CD4-positive, alpha-beta T cell treated with Interleukin-2 at 100 ng/mL for 4 hours (primary cell): ENCODE measurements around the gene FOXK1.
"Not testable (repeated sequence)": the region's sequence is repeated elsewhere in the genome, so short reads cannot be mapped to it uniquely, and the experiment has no call there.

Source experiments
- DNase-seq: peaks from one replicate; pipeline ENCODE4 v3.0.0-alpha.2; 2020; ENCODE audit warnings: low spot score

The FOXK1 gene

DNA sequence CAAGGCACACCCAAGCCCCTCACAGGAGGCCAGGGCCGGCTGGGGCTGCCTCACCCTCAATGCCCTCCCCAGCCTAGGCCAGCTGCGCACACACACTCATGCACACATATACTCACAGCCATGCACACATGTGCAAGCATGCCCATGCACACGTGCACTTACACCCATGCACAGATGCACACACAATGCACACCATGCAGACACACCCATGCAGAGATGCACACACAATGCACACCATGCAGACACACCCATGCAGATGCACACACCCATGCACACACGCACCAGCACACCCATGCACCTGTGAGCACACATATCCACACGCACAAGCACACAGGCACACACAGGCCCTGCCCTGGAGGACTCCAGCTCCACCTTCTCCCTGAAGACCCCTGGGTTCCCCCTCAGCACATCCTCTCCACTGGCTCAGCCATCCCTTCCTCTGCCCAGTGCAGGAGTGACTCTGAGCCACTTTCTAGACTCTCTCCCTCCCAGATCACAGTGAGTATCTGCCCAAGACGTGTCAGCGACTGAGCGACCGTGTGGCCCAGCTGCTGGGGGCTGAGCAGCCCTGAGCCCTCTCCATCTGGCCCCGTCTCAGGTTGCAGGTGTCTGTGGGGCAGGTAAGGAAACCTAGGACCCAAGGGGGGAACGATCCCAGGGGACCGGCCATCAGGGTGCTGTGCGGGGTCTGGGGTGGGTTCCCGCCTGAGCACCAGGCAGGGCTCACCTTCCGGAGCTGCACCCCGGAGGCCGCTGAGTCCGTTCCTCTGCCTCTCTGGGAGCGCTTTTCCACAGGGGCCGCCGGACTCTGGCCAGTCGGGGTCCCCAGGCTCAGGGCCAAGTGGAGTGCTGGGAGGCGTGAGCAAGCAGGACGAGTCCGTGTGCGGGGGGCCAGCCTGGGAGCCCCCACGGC lies 119.1 kb downstream of the FOXK1 start:
- no peak for DNase-seq

DNA sequence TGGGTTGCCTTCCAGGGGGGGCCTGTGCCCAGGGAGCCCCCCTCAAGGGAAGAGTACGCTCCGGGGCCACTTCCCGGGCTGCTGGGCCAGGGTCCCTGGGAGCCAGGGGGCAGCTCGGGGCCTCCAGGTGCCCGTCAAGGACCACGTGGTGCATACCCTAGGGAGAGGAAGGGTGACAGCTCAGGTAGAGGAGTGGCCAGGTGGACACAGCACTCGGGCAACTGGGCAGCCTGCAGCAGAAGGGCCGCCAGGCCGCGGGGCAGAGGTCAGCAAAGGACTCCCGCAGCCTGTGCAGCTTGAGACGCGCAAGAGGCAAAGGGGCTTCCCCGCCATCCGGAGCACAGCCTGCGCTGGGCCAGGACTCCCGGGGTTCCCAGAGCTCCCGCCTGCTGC lies 119.7 kb downstream of the FOXK1 start:
- no peak for DNase-seq

DNA sequence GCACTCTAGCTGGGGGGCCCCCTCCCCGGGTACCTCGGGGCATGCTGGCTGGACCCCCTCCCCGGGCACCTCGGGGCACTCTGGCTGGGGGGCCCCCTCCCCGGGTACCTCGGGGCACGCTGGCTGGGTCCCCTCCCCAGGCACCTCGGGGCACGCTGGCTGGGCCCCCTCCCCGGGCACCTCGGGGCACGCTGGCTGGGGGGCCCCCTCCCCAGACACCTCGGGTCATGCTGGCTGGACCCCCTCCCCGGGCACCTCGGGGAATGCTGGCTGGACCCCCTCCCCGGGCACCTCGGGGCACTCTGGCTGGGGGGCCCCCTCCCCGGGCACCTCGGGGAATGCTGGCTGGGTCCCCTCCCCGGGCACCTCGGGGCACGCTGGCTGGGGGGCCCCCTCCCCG lies 120.5 kb downstream of the FOXK1 start:
- DNase-seq, result not testable (repeated sequence)

DNA sequence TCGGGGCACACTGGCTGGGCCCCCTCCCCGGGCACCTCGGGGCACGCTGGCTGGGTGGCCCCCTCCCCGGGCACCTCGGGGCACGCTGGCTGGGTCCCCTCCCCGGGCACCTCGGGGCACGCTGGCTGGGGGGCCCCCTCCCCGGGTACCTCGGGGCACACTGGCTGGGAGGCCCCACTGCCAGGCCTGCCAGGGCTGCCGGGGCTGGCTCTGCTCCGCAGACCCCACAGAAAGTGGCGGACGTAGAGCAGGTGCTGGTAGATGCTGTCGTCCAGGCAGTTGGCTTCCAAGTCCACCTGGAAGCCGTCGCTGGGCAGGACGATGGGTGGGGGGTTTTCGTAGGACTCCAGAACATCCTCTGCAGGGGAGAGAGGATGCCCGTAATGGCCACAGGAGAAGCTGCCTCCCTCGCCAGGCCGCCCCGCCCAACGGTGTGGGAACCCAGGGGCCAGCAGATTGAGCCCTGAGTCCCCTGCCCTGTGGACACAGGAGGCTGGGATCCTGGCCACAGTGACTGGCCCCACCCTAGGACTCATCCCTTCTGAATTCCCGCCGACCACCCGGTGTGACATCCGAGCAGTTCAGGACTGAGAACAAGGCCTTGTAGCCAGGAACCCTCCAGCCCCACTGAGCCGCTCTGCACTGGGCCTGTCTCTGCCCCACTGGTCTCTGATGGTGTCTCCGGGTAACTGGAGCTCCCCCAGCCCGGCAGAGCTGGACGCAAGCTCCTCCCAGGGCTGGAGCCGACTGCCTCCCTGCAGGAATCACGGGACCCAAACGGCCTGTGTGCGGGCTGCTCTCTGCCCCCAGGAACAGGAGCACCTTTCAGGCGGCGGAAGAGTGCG lies 121.5 kb downstream of the FOXK1 start:
- DNase-seq, result no peak

DNA sequence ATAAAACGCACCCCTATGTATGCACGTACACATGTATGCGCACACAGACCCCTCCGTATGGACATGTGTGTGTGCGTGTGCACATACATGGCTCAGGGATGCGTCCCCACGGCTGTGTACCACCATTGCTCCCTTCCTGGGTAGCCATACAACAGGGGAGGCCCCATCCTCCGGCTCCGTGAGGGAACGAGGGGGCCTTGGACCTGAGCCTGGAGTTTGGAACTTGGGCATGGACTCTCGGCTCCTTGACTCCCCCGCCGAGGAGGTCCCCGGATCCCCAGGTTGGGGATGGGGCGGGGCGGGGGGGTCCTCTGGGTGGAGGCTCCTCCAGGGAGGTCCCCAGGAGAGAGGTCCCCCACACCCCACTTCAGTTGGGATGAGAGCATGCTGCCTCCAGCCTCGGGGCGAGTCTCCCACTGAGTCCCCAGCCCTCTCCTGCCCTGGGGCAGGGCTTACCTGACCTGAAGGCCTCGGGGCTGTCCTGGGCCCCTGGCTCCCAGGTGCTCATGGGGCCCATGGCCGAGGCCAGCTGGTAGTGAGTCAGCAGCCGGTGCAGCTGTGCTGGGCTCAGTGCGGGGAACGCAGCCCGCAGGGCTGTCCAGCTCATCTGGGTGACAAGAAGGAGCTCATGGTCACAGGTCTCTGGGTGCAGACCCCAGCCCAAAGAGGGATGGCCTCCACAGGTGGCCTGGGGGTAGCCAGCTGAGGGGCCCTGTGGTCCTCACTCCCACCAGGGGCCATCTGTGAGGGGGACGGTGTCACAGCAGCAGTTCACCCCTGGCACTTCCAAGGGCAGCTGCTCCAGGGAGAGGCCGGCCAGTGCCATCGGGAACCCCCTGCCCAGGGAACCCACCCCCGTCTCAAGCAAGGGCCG lies 123.3 kb downstream of the FOXK1 start:
- DNase-seq, result no peak

DNA sequence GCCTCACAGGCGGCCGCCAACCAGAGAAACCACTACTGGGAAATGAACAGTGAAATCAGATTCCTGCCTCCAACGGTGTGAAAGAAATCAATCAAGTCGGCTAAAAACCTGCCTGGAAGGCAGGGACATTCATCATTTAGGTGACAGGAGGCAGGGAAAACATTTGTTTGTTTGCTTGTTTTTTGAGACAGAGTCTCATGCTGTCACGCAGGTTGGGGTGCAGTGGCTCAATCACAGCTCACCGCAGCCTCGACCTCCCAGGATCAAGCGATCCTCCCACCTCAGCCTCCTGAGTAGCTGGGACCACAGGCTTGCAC lies 123.8 kb downstream of the FOXK1 start:
- DNase-seq, result no peak

DNA sequence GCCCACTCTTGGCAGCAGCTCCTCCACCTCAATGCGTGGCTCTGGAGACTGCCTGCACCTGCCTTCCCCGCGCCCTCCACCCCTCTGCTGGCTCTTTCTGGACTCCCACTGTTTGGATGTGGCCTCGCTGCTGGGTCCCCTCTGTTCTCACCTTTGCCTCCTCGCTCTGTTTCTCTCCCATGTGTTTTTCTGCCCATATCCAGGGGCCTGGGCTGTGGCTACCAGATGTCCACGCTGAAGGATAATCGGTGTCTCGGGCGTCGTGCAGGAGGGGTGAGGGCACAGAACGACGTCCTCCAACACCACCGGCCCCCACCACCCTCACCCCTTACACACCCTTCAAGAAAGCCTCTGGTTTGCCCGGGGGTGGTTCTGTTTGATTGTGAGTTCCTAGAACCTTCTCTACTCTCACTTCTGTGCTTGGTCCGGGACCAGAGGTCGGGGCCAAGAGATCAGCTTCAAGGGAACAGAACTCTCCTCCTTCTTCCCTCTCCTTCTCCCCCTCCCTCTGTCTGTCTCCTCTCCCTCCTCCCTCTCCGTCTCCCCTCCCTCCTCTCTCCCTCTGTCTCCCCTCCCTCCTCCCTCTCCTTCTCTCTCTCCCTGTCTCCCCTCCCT lies 125.0 kb downstream of the FOXK1 start:
- no peak for DNase-seq

DNA sequence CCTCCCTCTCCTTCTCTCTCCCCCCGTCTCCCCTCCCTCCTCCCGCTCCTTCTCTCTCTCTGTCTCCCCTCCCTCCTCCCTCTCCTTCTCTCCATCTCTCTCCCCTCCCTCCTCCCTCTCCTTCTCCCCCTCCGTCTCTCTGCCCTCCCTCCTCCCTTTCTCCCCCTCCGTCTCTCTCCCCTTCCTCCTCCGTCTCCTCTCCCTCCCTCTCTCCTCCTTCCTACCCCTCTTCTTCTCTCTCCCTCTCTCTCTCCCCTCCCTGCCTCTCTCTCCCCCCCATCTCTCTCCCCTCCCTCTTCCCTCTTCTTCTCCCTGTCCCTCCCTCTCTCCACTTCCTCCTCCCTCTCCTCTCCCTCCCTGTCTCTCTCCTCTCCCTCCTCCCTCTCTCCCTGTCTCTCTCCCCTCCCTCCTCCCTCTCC lies 125.5 kb downstream of the FOXK1 start:
- DNase-seq, result no peak

DNA sequence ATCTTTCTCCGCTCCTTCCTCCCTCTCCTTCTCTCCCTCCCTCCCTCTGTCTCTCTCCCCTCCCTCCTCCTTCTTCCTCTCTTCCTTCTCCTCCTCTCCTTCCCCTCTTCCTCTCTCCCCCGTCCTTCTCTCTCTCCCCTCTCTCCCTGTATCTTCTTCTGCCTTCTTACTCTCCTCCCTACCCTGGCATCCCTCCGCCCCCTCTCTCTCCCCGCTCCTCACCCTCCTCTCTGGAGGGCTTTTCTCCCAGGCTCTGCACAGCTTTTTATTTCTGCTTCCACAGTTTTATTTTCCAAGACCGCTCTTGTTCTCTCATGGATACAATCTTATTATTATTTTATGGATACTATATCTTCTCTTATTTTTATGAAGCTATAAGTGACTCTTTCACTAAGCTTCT lies 125.9 kb downstream of the FOXK1 start:
- no peak for DNase-seq

DNA sequence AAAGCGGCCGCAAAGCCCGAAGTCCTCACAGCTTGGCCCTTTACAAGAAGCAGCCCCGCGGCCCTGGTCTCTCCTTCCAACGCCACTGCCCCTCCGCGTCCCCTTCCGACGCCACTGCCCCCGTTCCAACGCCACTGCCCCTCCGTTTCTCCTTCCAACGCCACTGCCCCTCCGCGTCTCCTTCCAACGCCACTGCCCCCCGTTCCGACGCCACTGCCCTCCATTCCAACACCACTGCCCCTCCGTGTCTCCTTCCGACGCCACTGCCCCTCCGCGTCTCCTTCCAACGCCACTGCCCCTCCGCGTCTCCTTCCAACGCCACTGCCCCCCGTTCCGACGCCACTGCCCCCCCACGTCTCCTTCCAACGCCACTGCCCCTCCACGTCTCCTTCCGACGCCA lies 126.5 kb downstream of the FOXK1 start:
- no peak for DNase-seq

DNA sequence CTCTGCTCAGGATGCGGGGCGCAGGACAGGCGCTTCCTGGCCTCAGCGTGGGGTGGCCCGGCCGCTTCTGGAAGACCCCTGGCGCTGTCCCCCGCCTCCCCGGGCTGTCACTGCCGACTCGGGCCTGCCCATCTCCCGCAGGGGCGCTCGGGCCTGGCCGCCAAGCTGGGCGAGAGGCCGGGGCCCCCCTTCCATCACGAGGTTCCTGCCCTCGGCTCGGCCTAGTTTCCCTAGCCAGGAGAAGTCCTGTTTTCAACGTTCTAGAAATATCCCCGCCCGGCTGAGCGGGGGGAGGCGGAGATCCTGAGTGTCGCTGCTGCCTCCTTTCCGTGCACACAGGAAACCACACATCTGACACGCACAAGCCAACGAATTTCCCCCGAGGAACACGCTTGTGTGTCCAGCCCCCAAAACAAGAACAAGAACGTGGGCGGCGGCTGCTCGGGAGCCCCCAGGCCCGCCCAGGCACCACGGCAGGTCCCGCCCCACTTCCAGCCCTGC lies 127.0 kb downstream of the FOXK1 start:
- peak; percentile 12 for DNase-seq

DNA sequence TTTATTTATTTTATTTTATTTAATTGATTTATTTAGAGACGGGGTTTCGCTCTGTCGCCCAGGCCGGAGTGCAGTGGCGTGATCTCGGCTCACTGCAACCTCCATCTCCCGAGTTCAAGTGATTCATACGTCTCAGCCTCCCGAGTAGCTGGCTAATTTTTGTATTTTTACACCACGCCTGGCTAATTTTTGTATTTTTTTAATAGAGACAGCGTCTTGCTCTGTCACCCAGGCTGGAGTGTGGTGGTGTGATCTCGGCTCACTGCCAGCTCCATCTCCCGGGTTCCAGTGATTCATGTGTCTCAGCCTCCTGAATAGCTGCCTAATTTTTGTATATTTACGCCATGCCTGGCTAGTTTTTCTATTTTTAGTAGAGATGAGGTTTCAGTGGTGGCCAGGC lies 127.6 kb downstream of the FOXK1 start:
- DNase-seq, result no peak

DNA sequence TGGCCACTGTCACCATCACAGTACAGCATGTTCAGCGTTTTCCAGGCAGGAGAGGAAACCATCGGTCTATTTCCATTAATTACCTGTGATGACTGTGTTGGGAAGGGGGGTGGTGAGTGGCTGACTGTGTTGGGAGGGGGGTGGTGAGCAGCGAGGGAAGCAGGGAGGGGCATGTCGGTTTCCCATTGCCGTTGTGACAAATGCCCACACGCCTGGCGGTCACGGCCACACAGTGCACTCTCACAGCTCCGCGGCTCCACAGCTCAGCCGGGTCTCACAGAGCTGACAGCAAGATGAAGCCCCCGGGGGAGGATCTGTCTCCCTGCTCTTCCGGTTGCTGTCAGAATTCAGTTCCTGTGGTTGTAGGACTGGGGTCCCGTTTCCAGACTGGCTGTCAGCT lies 132.3 kb downstream of the FOXK1 start:
- no peak for DNase-seq

DNA sequence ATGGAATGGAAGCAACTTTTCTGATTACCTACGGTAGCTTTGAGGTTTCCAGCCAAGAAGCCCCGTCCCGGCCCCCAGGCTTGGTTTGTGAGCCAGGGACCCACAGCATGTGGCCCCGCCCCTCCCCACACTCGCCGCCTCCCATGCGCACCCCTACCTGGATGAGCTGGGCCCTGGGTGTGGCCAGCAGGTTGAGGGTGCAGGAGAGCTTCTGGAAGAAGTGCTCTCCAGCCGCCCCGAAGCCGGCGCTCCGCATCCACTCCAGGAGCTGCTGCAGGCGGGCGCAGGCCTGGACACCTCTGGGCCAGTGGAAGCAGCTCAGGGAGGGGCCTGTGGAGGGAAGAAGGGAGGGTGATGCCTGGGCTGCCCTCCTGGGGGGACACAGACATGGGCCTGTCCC lies 133.0 kb downstream of the FOXK1 start:
- DNase-seq, result no peak

DNA sequence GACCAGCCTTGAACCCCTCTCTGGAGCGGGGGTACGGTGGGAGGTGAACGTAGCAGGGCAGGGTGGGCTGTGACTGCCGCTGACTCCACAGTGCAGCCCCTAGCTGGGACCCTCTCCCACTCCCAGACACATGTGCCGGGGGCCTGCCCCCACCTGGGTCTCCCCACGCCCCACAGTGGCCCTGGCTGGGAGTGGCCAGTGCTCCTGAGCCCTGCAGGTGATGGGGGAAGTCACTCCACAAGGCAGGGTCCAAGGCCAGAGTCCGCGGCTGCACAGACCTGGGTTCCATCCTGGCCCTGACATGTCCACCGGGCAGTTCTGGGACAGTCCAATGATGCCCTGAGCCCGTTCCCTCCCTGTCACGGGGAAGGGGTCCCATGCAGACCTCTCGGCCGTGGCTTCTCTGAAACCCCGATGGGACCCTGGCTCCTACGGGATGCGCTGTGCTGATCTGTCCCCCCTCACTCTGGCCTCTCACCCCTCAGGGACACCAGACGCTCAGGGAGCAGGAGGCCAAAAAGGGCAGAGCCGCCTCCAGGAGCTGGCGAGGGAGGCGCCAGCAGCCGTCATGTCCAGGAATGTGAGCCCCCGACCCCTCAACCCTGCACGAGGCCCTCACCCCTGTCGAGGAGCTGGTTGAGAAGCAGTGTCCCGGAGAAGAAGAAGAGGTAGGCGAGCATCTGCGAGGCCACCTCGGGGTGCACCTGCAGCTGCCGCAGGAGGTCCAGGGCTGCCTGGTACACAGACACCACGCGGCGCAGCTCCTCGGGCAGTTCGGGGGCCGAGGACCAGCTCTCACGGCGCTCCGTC lies 133.7 kb downstream of the FOXK1 start:
- no peak for DNase-seq

DNA sequence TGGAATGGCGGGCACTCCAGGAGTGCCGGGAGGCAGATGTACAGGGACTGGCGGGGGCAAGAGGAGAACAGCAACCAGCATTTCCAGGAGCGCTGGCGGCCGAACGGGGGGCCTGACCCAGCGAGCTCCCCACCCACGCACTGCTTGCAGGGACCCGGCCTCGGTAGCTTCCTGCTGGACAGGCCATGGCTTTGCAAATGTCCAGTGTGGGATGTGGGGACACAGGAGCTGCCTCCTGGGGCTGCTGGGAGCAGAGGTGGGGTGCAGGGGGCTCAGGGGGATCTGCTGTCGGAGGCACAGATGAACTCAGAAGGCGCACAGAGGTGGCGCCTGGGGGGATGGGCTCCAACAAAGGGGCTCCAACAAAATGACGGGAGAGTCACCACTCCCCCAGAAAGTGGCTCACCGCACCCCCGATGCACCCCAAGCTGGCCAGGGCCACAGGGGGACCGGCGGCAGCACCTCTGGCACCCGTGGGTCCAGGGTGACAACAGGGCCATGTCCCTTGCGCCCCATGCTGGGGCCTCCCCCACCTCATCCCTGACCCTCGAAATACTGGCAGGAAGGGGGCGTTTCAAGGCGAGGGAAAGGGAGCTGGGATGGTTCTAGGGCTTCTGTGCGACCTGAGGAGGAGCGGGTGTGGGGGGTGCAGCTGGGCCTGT lies 134.5 kb downstream of the FOXK1 start:
- DNase-seq, result no peak

DNA sequence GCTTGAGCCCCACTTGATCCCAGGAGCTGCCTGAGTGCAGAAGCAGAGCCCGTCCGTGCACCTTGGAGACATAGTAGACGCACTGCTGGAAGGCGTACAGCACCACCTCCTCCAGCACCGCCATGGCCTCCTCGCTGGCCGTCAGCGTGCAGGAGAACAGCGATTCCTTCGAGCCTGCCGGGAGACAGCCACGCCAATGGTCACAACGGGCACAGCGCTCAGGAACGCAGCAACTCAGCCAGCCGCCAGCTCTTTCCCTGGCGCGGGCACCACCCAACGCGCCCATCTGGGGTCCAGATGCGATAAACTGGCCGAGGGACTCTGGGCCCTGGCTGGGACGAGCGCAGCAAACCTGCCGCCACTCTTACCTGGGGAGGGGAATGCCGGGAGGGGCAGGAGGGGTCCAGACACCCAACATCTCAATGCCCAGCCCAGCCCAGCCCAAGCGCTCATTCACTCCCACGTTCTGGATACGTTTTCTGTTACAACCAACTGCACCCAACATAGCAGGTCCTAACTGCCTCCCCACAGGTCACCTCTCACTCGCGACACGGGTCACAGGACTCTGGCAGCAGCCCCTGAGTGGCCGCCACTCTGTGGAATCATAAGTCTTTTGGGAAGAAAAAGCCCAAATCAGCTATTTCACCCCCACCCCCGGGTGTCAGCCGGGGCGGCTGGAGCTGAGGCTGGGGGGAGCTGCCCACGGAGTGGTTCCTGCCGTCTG lies 135.2 kb downstream of the FOXK1 start:
- no peak for DNase-seq

DNA sequence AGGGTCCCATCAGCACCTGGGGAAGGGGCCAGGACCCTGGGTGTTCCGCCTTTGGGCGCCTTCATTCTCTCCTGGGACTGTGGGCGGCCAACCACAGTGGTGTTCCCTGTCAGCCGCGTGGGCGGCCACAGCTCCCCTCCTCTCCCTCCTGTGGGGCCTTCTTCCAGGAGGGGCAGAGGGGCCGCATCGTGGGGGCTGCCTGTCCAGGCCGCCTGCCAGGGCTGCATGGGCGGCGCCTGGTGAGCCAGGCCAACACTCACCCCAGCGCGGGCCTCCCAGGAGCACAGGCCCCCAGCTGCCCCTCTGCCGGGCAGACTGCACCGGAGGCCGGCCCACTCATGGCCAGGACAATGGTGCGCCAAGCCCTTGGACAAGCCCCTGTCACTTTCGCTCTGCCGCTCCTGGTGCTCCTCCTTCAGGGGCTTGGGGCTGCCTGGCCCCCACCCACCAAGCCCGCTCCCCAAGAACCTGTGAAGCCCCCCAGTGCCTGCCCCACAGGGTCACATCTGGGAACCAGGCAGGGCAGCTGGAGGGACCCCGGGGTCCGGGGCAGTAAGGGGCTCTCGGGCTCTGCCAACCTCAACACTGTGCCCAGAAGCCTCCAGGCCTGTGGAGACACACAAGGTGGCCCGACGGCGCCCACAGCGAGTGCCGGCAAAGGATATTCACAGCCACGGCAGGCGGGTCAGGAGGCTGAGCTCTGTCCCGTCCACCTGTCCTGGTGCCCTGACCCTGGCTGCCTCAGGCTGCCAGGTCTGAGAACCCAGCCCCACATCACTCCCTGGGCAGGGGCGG lies 136.1 kb downstream of the FOXK1 start:
- no peak for DNase-seq
